CD4-positive, alpha-beta T cell treated with Interleukin-10 for 1 hour (primary cell): ENCODE data around the gene CCDC92B.

ENCODE experiments used
- DNase-seq: peaks from one replicate; pipeline ENCODE4 v3.0.0-alpha.2; 2020

CCDC92B gene

GRCh38 chr17:2718150-2718938 lies 31.1 kb downstream of the CCDC92B start:
- DNase-seq: no peak

- DNase-seq: no peak
Measured at GRCh38 chr17:2716649-2717048, 32.8 kb downstream of the CCDC92B start.

- no peak for DNase-seq
Measured at GRCh38 chr17:2713881-2714280, 35.6 kb downstream of the CCDC92B start.

GRCh38 chr17:2712300-2713043 lies 37.0 kb downstream of the CCDC92B start:
- DNase-seq: no peak

GRCh38 chr17:2711608-2712299 lies 37.7 kb downstream of the CCDC92B start, which contains the start of gene CLUH:
Gene CLUH (minus strand): TSS chr17:2711764. CDS start chr17:2711661, 103 bp downstream.
- peak; percentile 96 for DNase-seq

GRCh38 chr17:2710803-2711607 lies 38.4 kb downstream of the CCDC92B start:
- peak; percentile 28 for DNase-seq

- no peak for DNase-seq
Measured at GRCh38 chr17:2710071-2710802, 39.2 kb downstream of the CCDC92B start.

- no peak for DNase-seq
Measured at GRCh38 chr17:2709183-2709661, 40.2 kb downstream of the CCDC92B start.

GRCh38 chr17:2708585-2709182 lies 40.8 kb downstream of the CCDC92B start:
- DNase-seq: no peak

- DNase-seq: no peak
Measured at GRCh38 chr17:2707721-2708584, 41.5 kb downstream of the CCDC92B start.

GRCh38 chr17:2706911-2707510 lies 42.4 kb downstream of the CCDC92B start:
- no peak for DNase-seq

- no peak for DNase-seq
Measured at GRCh38 chr17:2705888-2706795, 43.3 kb downstream of the CCDC92B start.

- DNase-seq: no peak
Measured at GRCh38 chr17:2705263-2705662, 44.2 kb downstream of the CCDC92B start.

- DNase-seq: no peak
Measured at GRCh38 chr17:2704890-2705248, 44.6 kb downstream of the CCDC92B start.

- no peak for DNase-seq
Measured at GRCh38 chr17:2704031-2704889, 45.2 kb downstream of the CCDC92B start.

- DNase-seq: no peak
Measured at GRCh38 chr17:2703606-2704005, 45.8 kb downstream of the CCDC92B start.

GRCh38 chr17:2703181-2703580 lies 46.3 kb downstream of the CCDC92B start:
- DNase-seq: no peak
